Neural cell (in vitro differentiated cells): ENCODE data around the gene BEND5. TPM values are rescaled to one million over a fixed set of nuclear protein-coding genes. Genes with fewer than 3 reads are reported as not detected.

Source experiments
- H2AFZ ChIP-seq: fragments of 200-600, 300-800 bp; sonication (generic), shearing (Covaris generic); 2 replicates; pipeline ENCODE4 v1.6.0; 2014; ENCODE audit warnings: low read depth, mild to moderate bottlenecking, antibody characterized with exemption, low read length, moderate library complexity
- H3F3A ChIP-seq: fragments of 200-600 bp; shearing (Covaris generic); 2 replicates; pipeline ENCODE4 v1.6.1; 2016; ENCODE audit warnings: mild to moderate bottlenecking, moderate library complexity, mixed read lengths, antibody characterized with exemption, low read length; ENCODE audit not compliant: insufficient read depth, poor library complexity, severe bottlenecking
- H3K27ac ChIP-seq: fragments of 200-600, 300-800 bp; sonication (generic), shearing (Covaris generic); 2 replicates; pipeline ENCODE4 v1.5.1; 2014; ENCODE audit warnings: mild to moderate bottlenecking, low read length, moderate library complexity
- H3K27me3 ChIP-seq: fragments of 300-800, 200-600 bp; sonication (generic), shearing (Covaris generic); 2 replicates; pipeline ENCODE4 v1.6.0; 2014; ENCODE audit warnings: mild to moderate bottlenecking, low read depth, low read length, moderate library complexity; ENCODE audit not compliant: insufficient read depth
- H3K36me3 ChIP-seq: fragments of 300-800, 200-600 bp; sonication (generic), shearing (Covaris generic); 2 replicates; pipeline ENCODE4 v1.5.1; 2014; ENCODE audit warnings: mild to moderate bottlenecking, antibody characterized with exemption, low read length, moderate library complexity; ENCODE audit not compliant: insufficient read depth
- H3K4me2 ChIP-seq: fragments of 300-800, 200-600 bp; sonication (generic), shearing (Covaris generic); 2 replicates; pipeline ENCODE4 v1.6.0; 2014; ENCODE audit warnings: mild to moderate bottlenecking, low read length
- H3K4me3 ChIP-seq: fragments of 300-800, 200-600 bp; sonication (generic), shearing (Covaris generic); 2 replicates; pipeline ENCODE4 v1.5.1; 2014; ENCODE audit warnings: mild to moderate bottlenecking, low read length, moderate library complexity
- H3K79me2 ChIP-seq: fragments of 200-600 bp; shearing (Covaris generic); replicated peaks from 2 replicates; pipeline ENCODE4 v1.6.0; 2014; ENCODE audit warnings: mild to moderate bottlenecking, low read length, moderate library complexity; ENCODE audit not compliant: insufficient read depth
- H3K9ac ChIP-seq: fragments of 300-800, 200-600 bp; sonication (generic), shearing (Covaris generic); 2 replicates; pipeline ENCODE4 v1.6.1; 2016; ENCODE audit warnings: mild to moderate bottlenecking, low read length, mixed read lengths
- H3K9me2 ChIP-seq: fragments of 200-600 bp; shearing (Covaris generic); 2 replicates; pipeline ENCODE4 v1.6.1; 2016; ENCODE audit warnings: mild to moderate bottlenecking, low read length, mixed read lengths; ENCODE audit not compliant: insufficient read depth
- H3K9me3 ChIP-seq: fragments of 200-600, 300-800 bp; sonication (generic), shearing (Covaris generic); 2 replicates; pipeline ENCODE4 v1.6.1; 2016; ENCODE audit warnings: mild to moderate bottlenecking, mixed run types, low read length, moderate library complexity, mixed read lengths
- H4K20me1 ChIP-seq: fragments of 200-600 bp; shearing (Covaris generic); 2 replicates; pipeline ENCODE4 v1.6.1; 2016; ENCODE audit warnings: mild to moderate bottlenecking, mixed run types; ENCODE audit not compliant: insufficient read depth
- EP300 ChIP-seq: fragments of 450-650 bp; conservative IDR thresholded peaks from 2 replicates; pipeline ENCODE4 v1.6.1; 2014; ENCODE audit warnings: antibody characterized with exemption, mild to moderate bottlenecking, moderate library complexity; ENCODE audit not compliant: poor library complexity, severe bottlenecking
- EZH2 ChIP-seq: fragments of 200-600, 300-800 bp; shearing (Covaris generic), sonication (generic); IDR thresholded peaks from 2 replicates; pipeline ENCODE4 v1.6.1; 2014; ENCODE audit warnings: antibody characterized with exemption, low read length, borderline replicate concordance, mild to moderate bottlenecking; ENCODE audit not compliant: insufficient read depth, poor library complexity, severe bottlenecking
- MXI1 ChIP-seq: fragments of 450-650 bp; conservative IDR thresholded peaks from 2 replicates; pipeline ENCODE4 v1.6.1; 2014; ENCODE audit warnings: antibody characterized with exemption, mild to moderate bottlenecking; ENCODE audit not compliant: poor library complexity, severe bottlenecking
- POLR2AphosphoS5 ChIP-seq: IDR thresholded peaks from 2 replicates; pipeline ENCODE4 v1.6.1; 2012
- RAD21 ChIP-seq: fragments of 450-650 bp; conservative IDR thresholded peaks from 2 replicates; pipeline ENCODE4 v1.6.1; 2014; ENCODE audit warnings: antibody characterized with exemption, mild to moderate bottlenecking, moderate library complexity
- REST ChIP-seq: IDR thresholded peaks from 2 replicates; pipeline ENCODE4 v1.6.1; 2012; ENCODE audit warnings: borderline replicate concordance
- SMC3 ChIP-seq: fragments of 450-650 bp; conservative IDR thresholded peaks from 2 replicates; pipeline ENCODE4 v1.6.1; 2014; ENCODE audit warnings: antibody characterized with exemption, mild to moderate bottlenecking, moderate library complexity; ENCODE audit not compliant: poor library complexity
- TAF1 ChIP-seq: IDR thresholded peaks from 2 replicates; pipeline ENCODE4 v1.6.1; 2012; ENCODE audit warnings: low read depth
- polyA plus RNA-seq: library from polyadenylated mRNA; depleted of rRNA; stranded (reverse); fragments of >200 nt; gene quantifications from 2 replicates; pipeline ENCODE4 v1.2.3, GENCODE V29; 2014
- TF ChIP-seq, protein P1 (sequence below): fragments of 450-650 bp; IDR thresholded peaks from 2 replicates; pipeline ENCODE4 v1.5.1; 2014; ENCODE audit warnings: antibody characterized with exemption, mild to moderate bottlenecking, moderate library complexity; ENCODE audit not compliant: poor library complexity, severe bottlenecking

The BEND5 gene
- polyA plus RNA-seq, 1 donor from 2014 or later, result 64.9 TPM

DNA sequence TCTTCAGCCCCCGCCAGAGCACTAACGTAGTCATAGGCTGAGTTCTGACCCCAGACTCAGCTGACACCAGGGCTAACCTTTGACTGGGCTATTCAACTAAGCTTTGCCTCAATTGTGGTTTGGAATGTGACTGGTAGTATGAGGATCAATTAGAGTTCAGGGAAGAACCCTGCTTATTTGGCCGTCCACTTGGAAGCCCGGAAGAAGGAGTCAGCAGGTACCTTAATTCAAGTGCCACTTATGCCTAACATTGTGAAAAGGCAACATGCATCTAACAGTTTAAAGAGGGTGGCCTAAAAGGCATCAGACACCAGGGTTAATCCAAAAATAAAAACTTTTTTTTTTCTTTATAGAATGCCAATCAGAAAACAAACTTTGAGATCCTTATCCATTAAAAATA lies 92.3 kb downstream of the BEND5 start:
- Histone ChIP-seq H2AFZ (no peak overlapping the region), H3F3A (no peaks in the 10 kb centered on the region), H3K9ac (no peak overlapping the region), H3K27me3 (no peaks in the 10 kb centered on the region), H3K79me2 (no peaks in the 10 kb centered on the region), H3K4me3 (no peak overlapping the region), H4K20me1 (no peaks in the 10 kb centered on the region), H3K9me3 (no peaks in the 10 kb centered on the region), H3K4me2 (no peak overlapping the region), H3K27ac (no peak overlapping the region), H3K36me3 (no peaks in the 10 kb centered on the region), H3K9me2 (no peaks in the 10 kb centered on the region)
- TF ChIP-seq SMC3, result no peak
- TF ChIP-seq TAF1, result no peak
- TF ChIP-seq EZH2, result no peak
- TF ChIP-seq POLR2AphosphoS5, result no peak
- no peak for TF ChIP-seq MXI1
- TF ChIP-seq, protein P1, sequence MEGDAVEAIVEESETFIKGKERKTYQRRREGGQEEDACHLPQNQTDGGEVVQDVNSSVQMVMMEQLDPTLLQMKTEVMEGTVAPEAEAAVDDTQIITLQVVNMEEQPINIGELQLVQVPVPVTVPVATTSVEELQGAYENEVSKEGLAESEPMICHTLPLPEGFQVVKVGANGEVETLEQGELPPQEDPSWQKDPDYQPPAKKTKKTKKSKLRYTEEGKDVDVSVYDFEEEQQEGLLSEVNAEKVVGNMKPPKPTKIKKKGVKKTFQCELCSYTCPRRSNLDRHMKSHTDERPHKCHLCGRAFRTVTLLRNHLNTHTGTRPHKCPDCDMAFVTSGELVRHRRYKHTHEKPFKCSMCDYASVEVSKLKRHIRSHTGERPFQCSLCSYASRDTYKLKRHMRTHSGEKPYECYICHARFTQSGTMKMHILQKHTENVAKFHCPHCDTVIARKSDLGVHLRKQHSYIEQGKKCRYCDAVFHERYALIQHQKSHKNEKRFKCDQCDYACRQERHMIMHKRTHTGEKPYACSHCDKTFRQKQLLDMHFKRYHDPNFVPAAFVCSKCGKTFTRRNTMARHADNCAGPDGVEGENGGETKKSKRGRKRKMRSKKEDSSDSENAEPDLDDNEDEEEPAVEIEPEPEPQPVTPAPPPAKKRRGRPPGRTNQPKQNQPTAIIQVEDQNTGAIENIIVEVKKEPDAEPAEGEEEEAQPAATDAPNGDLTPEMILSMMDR, result no peak
- no peak for TF ChIP-seq EP300
- TF ChIP-seq RAD21, result no peak
- no peak for TF ChIP-seq REST

- no peak overlapping the region for H2AFZ ChIP-seq
Observed at GRCh38 chr1:48683839-48684238, 92.9 kb downstream of the BEND5 start.

More at GRCh38 chr1:48683839-48684238, 92.9 kb downstream of the BEND5 start:
- Histone ChIP-seq H3K4me3 (no peak overlapping the region), H3K9ac (no peak overlapping the region), H3K79me2 (no peaks in the 10 kb centered on the region), H3K9me3 (no peaks in the 10 kb centered on the region), H3K27ac (no peak overlapping the region), H3F3A (no peaks in the 10 kb centered on the region), H3K4me2 (no peak overlapping the region), H3K36me3 (no peaks in the 10 kb centered on the region), H3K27me3 (no peaks in the 10 kb centered on the region), H4K20me1 (no peaks in the 10 kb centered on the region), H3K9me2 (no peaks in the 10 kb centered on the region)
- no peak for TF ChIP-seq EZH2
- no peak for TF ChIP-seq POLR2AphosphoS5
- no peak for TF ChIP-seq RAD21
- TF ChIP-seq TAF1, result no peak
- TF ChIP-seq SMC3, result no peak
- no peak for TF ChIP-seq MXI1
- no peak for TF ChIP-seq REST
- no peak for TF ChIP-seq EP300
- TF ChIP-seq, protein P1, result no peak
